Measurements from ENCODE around the gene OR52I1.

Gene OR52I1, protein sequence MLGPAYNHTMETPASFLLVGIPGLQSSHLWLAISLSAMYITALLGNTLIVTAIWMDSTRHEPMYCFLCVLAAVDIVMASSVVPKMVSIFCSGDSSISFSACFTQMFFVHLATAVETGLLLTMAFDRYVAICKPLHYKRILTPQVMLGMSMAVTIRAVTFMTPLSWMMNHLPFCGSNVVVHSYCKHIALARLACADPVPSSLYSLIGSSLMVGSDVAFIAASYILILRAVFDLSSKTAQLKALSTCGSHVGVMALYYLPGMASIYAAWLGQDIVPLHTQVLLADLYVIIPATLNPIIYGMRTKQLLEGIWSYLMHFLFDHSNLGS

DNA sequence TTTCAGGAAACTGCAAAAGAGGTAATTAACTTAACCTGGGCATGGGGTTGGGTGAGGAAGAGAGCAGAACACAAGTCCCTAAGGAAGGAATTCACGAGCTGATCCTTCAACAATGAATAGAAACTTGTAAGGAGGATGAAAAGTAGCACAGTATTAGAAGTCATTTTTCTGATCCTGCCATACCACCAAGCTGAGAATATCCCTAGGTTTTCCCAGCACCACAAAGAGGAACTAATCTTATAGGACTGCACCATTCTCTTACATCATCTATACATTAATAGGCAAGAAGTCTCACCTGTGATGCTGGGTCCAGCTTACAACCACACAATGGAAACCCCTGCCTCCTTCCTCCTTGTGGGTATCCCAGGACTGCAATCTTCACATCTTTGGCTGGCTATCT lies at the start of gene OR52I1:
OR52I1 (plus strand) TSS at position 301 of the 400 bp plus-strand sequence; CDS start at position 301, 0 bp downstream.
- DNase-seq (ENCODE audit: low spot score): no peak

DNA sequence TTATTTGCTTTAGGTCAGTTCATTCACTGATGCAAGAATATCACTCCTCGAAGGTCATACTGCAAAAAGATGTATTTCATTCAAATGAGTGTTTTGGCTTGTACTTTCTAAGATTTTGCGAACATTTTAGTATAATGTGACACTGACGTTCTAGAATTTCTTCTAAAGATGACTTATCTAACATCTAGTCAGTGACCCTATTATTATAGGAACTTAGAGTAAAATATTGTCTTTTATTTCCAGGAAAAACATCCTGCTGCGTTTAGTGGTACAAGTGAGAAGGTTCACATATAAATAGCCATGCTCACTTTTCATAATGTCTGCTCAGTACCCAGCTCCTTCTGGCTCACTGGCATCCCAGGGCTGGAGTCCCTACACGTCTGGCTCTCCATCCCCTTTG lies 48.9 kb upstream of the OR52I1 start, which contains the start of gene OR52M1:
OR52M1 (plus strand) TSS at position 301 of the 400 bp plus-strand sequence; CDS start at position 301, 0 bp downstream.
- no peak for DNase-seq (ENCODE audit: low spot score)

DNA sequence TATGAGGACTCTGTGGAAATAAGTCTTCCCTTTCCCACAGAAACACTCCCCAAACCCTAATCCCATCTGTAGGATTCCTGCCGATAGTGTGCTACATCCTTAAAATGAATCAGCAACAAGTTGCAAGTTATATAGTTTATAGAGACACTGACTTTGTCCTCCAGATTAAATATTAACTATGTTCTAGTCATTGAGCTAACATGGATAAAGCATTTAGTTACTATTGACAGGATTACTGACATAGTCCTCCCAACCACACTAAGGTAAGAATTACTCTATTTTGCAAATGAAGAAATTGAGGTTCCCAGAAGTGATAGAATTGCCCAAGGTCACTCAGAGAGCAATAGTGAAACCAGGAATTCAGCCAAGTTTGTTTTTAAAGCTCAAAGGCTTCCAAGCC lies 47.0 kb upstream of the OR52I1 start:
- no peak for DNase-seq (ENCODE audit: low spot score)

DNA sequence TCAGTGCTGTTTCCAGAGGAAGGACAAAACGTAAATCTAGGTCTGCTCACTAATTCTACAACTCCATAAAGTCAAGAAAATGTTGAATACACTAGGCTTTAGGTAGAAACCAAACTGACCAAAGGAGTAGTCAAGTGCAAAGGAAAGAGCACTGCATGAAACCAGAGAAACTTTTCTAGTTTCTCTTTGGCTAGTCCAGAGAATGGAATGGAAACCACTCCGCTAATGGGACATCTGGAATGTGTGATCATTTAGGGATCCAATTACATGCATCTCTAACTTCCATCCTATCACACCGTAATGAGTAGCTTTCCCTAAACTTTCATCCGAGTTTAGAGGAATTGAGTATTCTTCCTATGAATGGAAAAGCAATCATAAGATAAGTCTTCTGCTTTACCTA lies 46.4 kb upstream of the OR52I1 start:
- DNase-seq (ENCODE audit: low spot score): no peak

DNA sequence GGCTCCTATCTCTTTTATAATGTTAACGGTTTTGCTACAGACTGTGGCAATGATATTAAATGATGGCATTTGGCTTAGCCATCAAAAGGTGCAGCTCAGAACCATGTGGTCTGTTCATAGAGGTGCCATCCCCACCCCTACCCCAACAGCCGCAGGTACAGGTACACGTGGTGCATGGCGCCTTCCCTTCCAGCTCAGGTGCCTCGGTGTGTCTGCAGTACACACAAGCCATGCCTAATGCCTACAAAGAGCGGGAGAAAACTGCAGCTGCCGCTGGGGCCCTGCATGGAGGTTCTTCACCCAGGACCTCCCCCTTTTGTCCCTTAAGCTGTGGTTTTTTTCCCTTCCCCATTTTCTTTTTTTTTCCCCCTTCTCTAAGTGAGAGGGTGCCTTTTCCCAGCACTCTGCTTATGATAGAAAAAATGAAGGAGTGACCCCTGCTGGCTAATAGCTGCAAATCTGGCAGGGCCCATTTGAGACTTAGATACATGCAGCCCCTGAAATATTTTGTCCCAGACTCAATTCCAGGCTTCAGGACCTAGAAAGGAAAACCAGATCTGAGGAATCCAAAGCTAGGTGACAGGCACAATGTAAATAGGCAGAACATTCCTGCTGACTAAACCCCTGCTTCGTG lies 42.4 kb upstream of the OR52I1 start:
- no peak for DNase-seq (ENCODE audit: low spot score)

DNA sequence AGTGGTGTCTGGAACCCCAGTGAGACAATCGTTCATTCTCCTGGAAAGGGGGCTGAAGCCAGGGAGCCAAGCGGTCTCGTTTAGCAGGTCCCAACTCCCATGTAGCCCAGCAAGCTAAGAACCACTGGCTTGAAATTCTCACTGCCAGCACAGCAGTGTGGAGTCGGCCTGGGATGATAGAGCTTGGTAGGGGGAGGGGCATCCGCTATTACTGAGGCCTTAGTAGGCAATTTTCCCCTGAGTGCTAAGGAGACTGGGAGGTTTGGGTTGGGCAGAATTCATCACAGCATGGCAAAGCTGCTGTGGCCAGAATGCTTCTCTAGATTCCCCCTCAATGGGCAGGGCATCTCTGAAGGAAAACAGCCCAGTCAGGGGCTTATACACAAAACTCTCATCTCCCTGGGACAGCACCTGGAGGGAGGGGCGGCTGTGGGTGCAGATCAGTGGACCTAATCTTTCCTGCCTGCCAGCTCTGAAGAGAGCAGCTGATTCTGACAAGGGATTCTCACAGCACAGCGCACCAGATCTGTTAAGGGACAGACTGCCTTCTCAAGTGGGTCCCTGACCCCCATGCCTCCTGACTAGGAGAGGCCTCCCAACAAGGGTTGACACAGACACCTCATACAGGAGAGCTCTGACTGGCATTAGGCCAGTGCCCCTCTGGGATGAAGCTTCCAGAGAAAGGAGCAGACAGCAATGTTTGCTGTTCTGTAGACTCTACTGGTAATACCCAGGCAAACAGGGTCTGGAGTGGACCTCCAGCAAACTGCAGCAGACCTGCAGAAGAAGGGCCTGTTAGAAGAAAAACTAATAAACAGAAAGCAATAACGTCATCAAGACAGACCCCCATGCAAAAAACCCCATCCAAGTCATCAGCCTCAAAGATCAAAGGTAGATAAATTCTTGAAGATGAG lies 34.1 kb upstream of the OR52I1 start:
- DNase-seq (ENCODE audit: low spot score): no peak

DNA sequence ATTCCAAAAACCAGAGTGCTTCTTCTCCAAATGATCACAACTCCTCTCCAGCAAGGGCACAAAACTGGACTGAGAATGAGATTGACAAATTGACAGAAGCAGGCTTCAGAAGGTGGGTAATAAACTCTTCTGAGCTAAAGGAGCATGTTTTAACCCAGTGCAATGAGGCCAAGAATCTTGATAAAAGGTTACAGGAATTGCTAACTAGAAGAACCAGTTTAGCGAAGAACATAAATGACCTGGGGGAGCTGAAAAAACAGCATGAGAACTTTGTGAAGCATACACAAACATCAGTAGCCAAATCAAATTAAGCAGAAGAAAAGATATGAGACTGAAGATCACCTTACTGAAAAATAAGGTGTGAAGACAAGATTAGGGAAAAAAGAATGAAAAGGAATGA lies 33.4 kb upstream of the OR52I1 start:
- DNase-seq (ENCODE audit: low spot score): no peak

DNA sequence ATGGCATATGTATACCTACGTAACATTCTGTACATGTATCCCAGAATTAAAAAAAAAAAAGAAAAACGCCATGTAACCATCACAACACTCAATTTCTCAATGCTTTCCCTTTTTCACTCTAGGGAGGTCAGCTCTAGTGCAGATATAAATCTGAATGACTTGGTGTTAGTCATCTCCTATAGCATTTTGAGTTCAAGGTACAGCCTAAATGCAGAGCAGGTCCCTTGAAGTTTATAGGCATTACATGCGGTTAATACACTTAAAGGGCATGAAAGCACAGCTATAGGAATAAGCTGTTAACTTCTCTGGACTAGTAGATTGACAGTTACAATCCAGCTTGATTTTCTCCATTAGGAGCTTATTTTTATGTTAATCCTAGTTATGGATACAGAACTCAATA lies 28.5 kb upstream of the OR52I1 start:
- DNase-seq (ENCODE audit: low spot score): no peak

DNA sequence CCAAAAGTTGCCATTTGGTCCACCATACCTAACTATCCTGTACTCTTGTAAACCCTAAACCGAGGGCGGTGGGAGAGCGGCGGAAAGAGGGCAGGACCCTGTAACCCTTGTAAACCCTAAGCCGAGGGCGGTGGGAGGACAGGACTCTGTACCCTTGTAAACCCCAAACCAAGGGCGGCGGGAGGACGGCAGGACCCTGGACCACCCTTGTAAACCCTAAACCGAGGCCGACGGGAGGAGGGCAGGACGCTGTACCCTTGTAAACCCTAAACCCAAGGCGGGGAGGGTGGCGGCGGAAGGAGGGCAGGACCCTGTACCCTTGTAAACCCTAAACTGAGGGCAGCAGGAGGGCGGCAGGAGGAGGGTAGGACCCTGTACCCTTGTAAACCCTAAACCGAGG lies 24.8 kb upstream of the OR52I1 start:
- no peak for DNase-seq (ENCODE audit: low spot score)

DNA sequence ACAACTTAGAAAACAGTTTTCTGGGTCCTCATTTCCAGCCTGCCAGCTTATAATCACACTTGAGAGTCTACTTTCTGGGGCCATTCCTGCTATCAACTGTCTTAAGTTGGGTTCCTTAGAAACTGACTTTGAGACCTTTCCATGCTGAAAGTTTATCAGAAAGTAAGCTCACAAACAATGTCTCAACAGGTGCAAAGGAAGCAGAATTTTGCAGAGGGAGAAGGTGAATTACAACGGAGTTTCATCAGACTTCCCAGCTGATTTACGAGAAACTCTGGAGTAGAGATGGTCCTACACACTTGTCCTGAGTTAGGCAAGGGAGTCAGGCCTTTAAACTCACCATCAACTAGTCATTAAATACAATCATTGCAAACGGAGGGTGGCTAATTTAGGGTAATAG lies 17.0 kb upstream of the OR52I1 start:
- no peak for DNase-seq (ENCODE audit: low spot score)

DNA sequence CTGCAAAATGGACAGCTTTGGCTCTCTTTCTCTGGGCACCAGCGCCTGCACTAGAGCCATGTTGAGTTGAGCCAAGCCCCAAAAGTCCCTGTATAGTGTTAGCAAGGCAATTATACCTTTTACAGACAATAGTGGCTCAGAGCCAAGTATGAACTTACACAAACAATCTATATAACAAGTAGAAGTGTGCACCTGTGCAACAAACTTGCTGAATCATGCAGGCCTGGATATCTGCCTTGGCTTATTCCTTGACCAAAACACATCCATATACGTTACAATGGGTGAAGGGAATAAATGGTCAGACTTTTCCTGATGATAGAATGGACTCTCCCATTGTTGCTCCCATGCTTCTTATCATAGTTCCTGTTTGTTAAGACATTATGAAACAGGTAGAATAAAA lies 16.1 kb upstream of the OR52I1 start:
- no peak for DNase-seq (ENCODE audit: low spot score)

DNA sequence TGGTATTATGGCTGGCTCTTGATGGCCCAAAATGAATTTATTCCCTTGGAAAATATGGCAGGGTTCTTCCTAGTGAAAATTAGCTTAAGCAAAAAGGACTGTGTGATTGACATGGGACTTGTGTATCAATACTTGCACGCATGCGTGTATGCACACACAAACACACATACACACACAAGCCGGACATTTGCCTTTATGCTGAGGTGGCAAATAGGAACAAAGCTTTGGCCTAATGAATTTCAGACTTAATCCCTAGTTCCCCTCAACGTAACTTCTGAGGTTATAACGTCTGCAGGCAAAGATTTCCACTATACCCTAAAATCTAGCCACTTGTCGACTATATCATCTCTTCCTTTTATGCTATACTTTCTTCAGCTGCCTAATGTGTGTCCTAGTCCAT lies 15.2 kb upstream of the OR52I1 start:
- DNase-seq (ENCODE audit: low spot score): no peak

DNA sequence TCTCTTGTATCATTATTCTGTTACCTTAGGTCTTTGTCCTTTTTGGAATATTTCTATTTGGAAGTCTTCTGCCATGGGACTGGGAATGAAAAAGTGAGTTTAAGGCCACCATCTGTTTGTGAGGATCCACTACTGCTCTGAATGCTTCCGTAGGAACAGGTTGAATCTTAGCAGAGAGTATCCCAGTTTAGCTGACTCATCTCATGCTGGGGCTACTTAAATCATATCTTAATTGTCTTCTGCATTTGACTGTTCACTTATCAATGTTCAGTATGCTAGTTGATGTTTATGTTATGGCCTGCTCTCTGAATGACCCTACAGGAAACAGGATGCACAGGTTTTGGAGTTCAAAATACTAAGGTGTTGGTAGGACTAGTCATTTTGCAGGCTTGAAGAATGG lies 13.7 kb upstream of the OR52I1 start:
- DNase-seq (ENCODE audit: low spot score): no peak

DNA sequence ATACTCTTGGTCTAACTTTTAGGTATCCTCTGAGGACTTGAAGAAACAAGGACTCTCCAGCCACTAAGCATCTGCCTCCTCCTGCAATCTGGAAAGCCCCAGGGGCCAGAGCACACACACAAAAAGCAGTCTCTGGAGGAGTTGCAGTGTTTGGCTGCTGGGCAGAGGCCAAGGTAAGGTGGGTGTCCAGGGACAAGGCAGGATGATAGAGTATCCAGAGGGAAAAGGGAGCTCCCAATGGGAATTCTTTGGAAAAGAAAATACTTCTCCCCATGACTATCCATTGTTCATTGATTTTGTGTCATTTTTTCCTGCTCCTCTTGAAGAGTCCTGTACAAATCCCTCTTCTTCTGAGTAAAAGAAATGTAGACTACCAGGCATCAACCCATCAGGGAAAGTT lies 12.4 kb upstream of the OR52I1 start, which contains the start of gene OR52I2:
OR52I2 (plus strand) TSS at position 301 of the 400 bp plus-strand sequence.
- DNase-seq (ENCODE audit: low spot score): no peak

DNA sequence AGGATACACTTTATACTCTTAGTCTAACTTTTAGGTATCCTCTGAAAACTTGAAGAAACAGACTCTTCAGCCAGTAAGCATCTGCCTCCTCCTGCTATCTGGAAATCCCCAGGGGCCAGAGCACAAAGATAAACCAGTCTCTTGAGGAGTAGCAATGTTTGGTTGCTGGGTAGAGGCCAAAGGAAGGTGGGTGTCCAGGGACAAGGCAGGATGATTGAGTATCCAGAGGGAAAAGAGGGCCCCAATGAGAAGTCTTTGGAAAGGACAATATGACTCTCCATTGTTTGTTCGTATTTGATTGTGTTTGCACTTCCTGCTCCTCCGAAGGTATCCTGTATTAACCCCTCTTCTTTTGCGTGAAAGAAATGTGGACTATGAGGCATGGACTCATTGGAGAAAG lies 4.8 kb upstream of the OR52I1 start:
- DNase-seq (ENCODE audit: low spot score): no peak

DNA sequence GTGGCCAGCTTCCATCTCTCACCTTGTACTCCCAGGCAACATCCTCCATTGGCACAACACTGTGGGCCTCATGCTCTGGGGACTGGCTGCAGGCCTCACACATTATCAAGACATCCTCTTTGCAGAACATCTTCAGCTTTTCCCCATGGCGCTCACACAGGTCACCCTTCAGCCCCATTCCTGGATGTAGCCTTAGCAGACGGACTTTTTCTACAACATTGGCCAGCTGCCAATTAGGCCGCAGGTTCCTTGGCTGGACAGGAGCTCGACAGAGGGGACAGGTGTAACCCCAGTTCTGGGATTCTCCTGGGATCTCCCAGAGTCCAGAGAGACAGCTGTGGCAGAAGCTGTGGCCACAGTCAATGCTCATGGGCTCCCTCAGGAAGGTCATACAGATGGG lies 11.2 kb downstream of the OR52I1 start:
- no peak for DNase-seq (ENCODE audit: low spot score)

DNA sequence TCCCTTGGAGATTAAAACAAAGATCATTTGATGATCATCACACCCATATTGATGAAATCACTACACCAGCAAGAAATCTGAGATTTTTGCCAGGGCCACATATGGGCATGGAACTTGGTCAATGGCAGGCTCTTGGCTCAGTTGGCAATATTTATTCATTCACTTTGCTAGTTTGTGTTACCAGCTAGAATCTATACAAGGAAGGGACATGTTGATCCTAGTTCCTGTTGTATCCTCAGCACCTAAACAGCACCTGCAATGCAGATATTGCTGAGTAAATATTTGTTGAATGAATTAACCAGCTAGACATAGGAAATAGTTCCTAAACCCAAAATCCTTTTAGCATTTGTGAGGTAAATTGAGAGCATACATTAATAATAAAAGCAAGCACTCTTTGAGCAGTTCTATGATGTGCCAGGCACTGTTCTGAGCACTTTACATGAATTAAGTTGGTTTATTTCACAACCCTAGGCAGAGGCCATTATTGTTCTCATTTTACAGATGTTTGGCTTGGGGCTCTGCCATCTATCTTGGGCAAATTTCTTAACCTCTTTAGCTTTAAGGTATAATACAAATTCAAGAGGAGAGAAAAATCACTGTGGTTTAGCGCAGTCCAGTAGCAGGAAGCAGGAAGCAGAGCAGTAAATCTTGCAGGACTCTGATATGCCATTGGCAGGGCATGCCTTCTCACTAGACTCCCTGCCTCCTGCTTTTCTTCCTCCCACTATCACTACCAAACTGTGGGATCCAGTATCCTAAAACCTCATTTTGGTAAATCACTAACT lies 12.6 kb downstream of the OR52I1 start:
- DNase-seq (ENCODE audit: low spot score): no peak

DNA sequence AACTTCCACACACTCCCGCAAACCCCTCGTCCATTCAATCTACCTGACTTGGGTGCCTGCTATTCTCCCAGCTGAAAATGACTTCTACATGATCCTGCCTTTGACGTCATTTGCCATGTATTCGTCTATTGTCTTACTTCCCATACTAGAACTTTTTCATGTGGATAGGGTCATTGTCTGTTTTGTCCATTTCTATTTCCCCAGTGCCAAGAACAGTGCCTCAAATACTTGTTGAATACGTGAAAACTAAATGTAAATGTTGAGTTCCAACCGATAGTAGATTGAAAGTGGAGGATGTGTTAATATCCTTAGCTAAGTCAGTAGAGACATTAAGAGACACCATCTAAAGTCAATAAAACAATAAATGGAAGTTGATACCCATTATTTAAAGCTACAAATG lies 13.3 kb downstream of the OR52I1 start:
- DNase-seq (ENCODE audit: low spot score): no peak

DNA sequence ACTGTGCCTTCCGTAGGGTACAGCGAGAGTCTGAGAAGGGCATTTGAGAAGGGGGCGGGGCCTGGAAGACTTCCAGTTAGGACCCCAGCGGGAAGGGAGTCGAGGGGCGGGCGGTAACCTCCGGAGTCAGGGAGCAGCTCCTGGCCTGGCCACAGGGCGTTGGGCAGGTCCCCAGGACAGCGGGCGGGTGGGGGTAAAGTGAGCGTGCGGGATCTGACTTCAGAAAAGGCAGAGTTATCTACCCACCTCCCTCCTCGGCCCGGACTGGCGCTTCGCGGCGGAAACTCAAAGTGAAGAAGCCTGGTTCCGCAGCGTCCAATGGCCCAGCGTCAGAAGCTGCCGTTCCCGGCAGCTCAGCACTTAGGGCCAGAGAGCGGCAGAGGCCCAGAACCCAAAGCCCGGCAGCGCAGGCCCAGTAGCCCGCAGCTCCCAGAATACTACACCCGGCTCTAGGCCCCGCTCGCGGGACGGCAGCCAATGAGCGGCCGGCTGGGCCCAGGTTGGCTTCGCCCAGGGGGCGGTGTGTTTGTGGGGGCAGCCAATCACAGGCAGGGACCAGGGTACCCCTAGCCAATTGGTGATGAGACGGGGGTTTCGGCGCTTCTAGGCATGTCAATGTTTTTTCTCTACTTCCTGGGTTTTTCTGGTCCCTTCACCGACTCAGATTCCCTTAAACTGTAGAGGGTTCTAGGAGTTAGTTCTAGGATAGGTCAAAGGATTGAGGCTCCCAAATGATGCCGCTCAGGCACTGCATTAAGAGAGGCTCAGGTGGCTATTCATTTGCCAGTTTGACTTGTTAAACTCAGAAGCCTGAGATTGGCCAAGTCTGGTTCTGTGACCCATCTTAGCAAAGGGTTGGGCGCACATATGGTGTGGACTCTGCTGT lies 14.2 kb downstream of the OR52I1 start, which contains the start of gene TRIM68:
TRIM68 (minus strand) TSS at position 451 of the 886 bp plus-strand sequence. CDS start 2,727 bp downstream, outside the sequence.
- DNase-seq (ENCODE audit: low spot score): peak; percentile 98

DNA sequence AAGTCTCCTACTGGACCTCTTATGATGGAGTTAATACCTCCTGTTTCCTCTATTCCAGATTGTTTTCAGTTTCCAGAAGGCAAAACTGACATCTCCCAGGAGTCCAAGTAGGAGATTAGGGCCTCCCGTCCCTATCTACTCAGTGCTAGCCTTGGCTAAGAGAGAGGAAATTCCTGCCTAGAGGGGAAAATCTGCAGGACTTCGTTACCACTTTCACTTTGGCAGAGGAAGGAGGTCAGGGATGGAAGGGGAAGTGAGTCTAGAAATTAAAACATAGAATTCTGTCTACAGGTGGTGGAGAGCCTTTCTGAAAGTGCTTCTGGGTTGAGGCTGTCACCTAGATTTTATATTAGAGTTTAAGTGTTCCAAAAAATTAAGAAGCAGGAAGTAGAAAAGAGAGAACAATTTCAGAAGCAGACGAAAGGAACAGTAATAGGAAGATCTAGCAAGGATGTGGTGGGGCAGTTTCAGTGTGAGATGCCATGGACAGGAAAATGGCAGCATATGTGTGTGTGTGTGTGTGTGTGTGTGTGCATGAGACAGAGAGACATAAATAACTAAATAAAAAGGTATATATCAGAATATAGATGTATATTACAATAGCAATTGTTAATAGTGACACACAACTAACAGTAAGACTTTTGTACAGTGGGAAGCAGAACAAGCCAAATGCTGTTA lies 16.6 kb downstream of the OR52I1 start:
- no peak for DNase-seq (ENCODE audit: low spot score)

All from left forelimb (tissue), 1 donor.